Osteoblast (primary cell): Measurements from ENCODE around the gene BACE1-AS. TPM values are rescaled to one million over a fixed set of nuclear protein-coding genes. Genes with fewer than 3 reads are reported as not detected.

Source experiments
- DNase-seq: peaks from one replicate; pipeline ENCODE4 v3.0.0; 2011; ENCODE audit warnings: low spot score, mixed read lengths; ENCODE audit not compliant: insufficient read length; ENCODE audit errors: missing footprints
- H2AFZ ChIP-seq: 2 replicates; pipeline ENCODE4 v1.6.0; 2011; ENCODE audit warnings: mild to moderate bottlenecking, low read length
- H3K27ac ChIP-seq: 2 replicates; pipeline ENCODE4 v1.5.1; 2011; ENCODE audit warnings: mild to moderate bottlenecking, low read depth, low read length, moderate library complexity
- H3K27me3 ChIP-seq: 2 replicates; pipeline ENCODE4 v1.6.0; 2012; ENCODE audit warnings: mild to moderate bottlenecking, control low read depth, inconsistent platforms, low read length, moderate library complexity; ENCODE audit not compliant: insufficient read depth
- H3K36me3 ChIP-seq: 2 replicates; pipeline ENCODE4 v1.5.1; 2011; ENCODE audit warnings: mild to moderate bottlenecking, low read length, control low read depth, moderate library complexity; ENCODE audit not compliant: insufficient read depth
- H3K4me1 ChIP-seq: 2 replicates; pipeline ENCODE4 v1.5.1; 2011; ENCODE audit warnings: mild to moderate bottlenecking, low read length, control low read depth, moderate library complexity; ENCODE audit not compliant: insufficient read depth
- H3K4me2 ChIP-seq: 2 replicates; pipeline ENCODE4 v1.6.0; 2011; ENCODE audit warnings: mild to moderate bottlenecking, low read length; ENCODE audit not compliant: insufficient read depth
- H3K4me3 ChIP-seq: fragments of 200-600 bp; sonication (generic); 3 replicates; pipeline ENCODE4 v1.5.1; 2012; ENCODE audit warnings: mild to moderate bottlenecking, low read length, inconsistent platforms; ENCODE audit not compliant: insufficient read depth
- H3K79me2 ChIP-seq: 2 replicates; pipeline ENCODE4 v1.6.0; 2012; ENCODE audit warnings: mild to moderate bottlenecking, low read length, control low read depth, inconsistent platforms; ENCODE audit not compliant: insufficient read depth
- H3K9me3 ChIP-seq: 2 replicates; pipeline ENCODE4 v1.5.1; 2011; ENCODE audit warnings: low read depth, low read length, control low read depth
- H4K20me1 ChIP-seq: 2 replicates; pipeline ENCODE4 v1.6.0; 2012; ENCODE audit warnings: mild to moderate bottlenecking, low read length, control low read depth; ENCODE audit not compliant: insufficient read depth
- total RNA-seq: library from RNA; depleted of rRNA; stranded (reverse); fragments of >200 nt; gene quantifications from 2 replicates; pipeline ENCODE4 v1.2.3, GENCODE V29; 2012
- TF ChIP-seq, protein P1 (sequence below): IDR thresholded peaks from 2 replicates; pipeline ENCODE4 v1.5.1; 2011; ENCODE audit warnings: mild to moderate bottlenecking, low read depth, low read length, moderate library complexity; ENCODE audit errors: extremely low read depth

The BACE1-AS gene
- 3.5 and 4.0 TPM in 2 replicates for total RNA-seq

DNA sequence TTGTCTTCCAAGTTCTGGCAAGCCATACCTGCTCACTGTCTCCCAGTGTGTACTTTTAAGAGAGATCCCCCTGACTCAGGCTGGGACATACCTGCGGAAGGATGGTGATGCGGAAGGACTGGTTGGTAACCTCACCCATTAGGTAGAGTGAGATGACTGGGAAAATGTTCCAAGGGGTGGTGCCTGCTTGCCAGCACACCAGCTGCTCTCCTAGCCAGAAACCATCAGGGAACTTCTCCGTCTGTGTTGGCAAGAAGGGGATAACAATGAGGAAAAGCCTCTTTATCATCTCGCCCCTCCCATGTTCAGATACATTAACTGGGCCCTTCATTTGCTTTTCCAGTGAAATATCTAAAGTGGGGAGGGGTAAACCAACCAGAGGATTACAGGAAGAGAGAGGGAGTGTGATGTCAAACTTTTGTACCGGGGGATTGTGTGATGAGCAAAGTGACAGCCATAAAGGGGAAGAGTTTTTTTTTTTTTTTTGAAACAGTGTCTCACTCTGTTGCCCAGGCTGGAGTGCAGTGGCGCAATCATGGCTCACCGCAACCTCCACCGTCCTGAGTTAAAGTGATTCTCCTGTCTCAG lies at the start of gene BACE1-AS:
TSS of gene BACE1-AS (plus strand) at position 538 of the 588 bp plus-strand sequence.
- no peaks in the 10 kb centered on the region for H3K9me3 ChIP-seq
- peaks cover 81% of the 10 kb centered on the region for H3K36me3 ChIP-seq
- no peak for DNase-seq
- H3K4me3 ChIP-seq = no peak within 1 kb of the TSS
- H3K27ac ChIP-seq = no peak within 1 kb of the TSS
- no peak within 1 kb of the TSS for H2AFZ ChIP-seq
- TF ChIP-seq, protein P1, sequence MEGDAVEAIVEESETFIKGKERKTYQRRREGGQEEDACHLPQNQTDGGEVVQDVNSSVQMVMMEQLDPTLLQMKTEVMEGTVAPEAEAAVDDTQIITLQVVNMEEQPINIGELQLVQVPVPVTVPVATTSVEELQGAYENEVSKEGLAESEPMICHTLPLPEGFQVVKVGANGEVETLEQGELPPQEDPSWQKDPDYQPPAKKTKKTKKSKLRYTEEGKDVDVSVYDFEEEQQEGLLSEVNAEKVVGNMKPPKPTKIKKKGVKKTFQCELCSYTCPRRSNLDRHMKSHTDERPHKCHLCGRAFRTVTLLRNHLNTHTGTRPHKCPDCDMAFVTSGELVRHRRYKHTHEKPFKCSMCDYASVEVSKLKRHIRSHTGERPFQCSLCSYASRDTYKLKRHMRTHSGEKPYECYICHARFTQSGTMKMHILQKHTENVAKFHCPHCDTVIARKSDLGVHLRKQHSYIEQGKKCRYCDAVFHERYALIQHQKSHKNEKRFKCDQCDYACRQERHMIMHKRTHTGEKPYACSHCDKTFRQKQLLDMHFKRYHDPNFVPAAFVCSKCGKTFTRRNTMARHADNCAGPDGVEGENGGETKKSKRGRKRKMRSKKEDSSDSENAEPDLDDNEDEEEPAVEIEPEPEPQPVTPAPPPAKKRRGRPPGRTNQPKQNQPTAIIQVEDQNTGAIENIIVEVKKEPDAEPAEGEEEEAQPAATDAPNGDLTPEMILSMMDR = no peak
- H3K4me2 ChIP-seq = no peak within 1 kb of the TSS
- no peaks in the 10 kb centered on the region for H3K79me2 ChIP-seq
- no peaks in the 10 kb centered on the region for H3K27me3 ChIP-seq
- no peaks in the 10 kb centered on the region for H4K20me1 ChIP-seq
- no peaks in the 10 kb centered on the region for H3K4me1 ChIP-seq

DNA sequence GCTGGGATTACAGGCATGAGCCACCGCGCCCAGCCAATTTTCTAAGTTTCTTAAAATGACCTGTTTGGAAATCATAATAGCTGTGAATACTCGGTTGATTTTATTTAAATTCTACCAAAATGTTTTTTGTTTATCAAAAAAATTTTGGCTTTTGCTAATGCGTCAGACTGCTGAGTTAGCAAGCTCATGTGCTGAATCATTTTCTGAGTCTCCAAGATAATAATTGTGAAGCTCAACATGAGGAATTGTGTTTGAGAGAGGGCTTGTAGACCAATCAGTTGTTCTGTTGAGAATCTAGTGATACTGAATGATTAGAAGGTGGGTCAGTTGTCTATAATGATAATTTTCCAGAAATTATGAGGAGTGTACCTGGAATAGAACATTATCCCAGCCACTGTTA lies 42.8 kb upstream of the BACE1-AS start:
- Histone ChIP-seq H3K36me3 (peaks cover 49% of the 10 kb centered on the region), H2AFZ (no peak overlapping the region), H3K9me3 (no peaks in the 10 kb centered on the region), H3K27ac (no peak overlapping the region), H3K27me3 (no peaks in the 10 kb centered on the region), H3K4me2 (no peak overlapping the region), H3K4me3 (no peak overlapping the region), H4K20me1 (no peaks in the 10 kb centered on the region), H3K4me1 (no peaks in the 10 kb centered on the region), H3K79me2 (no peaks in the 10 kb centered on the region)
- TF ChIP-seq, protein P1 = no peak
- no peak for DNase-seq

DNA sequence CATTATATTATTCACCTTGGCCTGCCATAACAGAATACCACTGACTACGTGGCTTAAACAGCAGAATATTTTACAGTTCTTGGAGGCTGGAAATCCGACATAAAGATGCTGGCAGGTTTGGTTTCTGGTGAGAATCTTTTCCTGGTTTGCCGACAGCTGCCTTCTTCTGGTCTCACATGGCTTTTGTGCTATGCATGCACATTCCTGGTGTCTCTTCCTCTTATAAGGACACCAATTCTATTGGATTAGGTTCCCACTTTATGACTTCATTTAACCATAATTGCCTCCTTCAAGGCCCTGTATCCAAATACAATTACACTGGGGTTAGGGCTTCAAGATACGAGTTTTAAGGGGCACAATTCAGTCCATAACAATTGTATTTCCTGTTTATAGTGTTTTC lies 41.6 kb upstream of the BACE1-AS start:
- H3K4me1 ChIP-seq = no peaks in the 10 kb centered on the region
- H3K36me3 ChIP-seq = peaks cover 38% of the 10 kb centered on the region
- no peak for DNase-seq
- H3K4me2 ChIP-seq = no peak overlapping the region
- H3K79me2 ChIP-seq = no peaks in the 10 kb centered on the region
- no peaks in the 10 kb centered on the region for H3K27me3 ChIP-seq
- no peak overlapping the region for H2AFZ ChIP-seq
- H3K27ac ChIP-seq = no peak overlapping the region
- H4K20me1 ChIP-seq = no peaks in the 10 kb centered on the region
- TF ChIP-seq, protein P1 = no peak
- no peak overlapping the region for H3K4me3 ChIP-seq
- H3K9me3 ChIP-seq = no peaks in the 10 kb centered on the region

- DNase-seq = no peak
- TF ChIP-seq, protein P1 = no peak
These were observed 39.6 kb upstream of the BACE1-AS start for GRCh38 chr11:117251506-117251905.

More at GRCh38 chr11:117251506-117251905, 39.6 kb upstream of the BACE1-AS start:
- no peaks in the 10 kb centered on the region for H3K79me2 ChIP-seq
- H3K4me1 ChIP-seq = peaks cover 4% of the 10 kb centered on the region
- no peaks in the 10 kb centered on the region for H3K9me3 ChIP-seq
- H4K20me1 ChIP-seq = no peaks in the 10 kb centered on the region
- H3K4me3 ChIP-seq = no peak overlapping the region
- no peak overlapping the region for H3K27ac ChIP-seq
- H3K27me3 ChIP-seq = no peaks in the 10 kb centered on the region
- no peak overlapping the region for H3K4me2 ChIP-seq
- H2AFZ ChIP-seq = no peak overlapping the region
- peaks cover 26% of the 10 kb centered on the region for H3K36me3 ChIP-seq
